ENCODE results near the gene SIRPD. TPM values are rescaled to one million over a fixed set of nuclear protein-coding genes. Genes with fewer than 3 reads are reported as not detected.
"Not testable (repeated sequence)": the region's sequence is repeated elsewhere in the genome, so short reads cannot be mapped to it uniquely, and the experiment has no call there.

Gene SIRPD
- total RNA-seq, 1 donor from 2014 or later, result not detected

DNA sequence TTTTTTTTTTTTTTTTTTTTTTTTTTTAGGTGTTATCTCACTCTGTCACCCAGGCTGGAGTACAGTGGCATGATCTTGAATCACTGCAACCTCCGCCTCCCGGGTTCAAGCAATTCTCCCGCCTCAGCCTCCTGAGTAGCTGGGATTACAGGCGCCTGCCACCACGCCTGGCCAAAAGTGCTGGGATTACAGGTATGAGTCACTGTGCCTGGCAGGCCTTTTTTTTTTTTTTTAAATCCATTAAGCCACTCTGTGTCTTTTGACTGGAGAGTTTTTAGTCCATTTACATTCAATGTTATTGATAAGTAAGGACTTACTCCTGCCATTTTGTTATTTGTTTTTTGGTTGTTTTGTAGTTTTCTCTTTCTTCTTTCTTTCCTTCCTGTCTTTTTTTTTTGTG lies 60.1 kb downstream of the SIRPD start:
- DNase-seq (ENCODE audit: low read depth in 2 of 2), result not testable (repeated sequence)

DNA sequence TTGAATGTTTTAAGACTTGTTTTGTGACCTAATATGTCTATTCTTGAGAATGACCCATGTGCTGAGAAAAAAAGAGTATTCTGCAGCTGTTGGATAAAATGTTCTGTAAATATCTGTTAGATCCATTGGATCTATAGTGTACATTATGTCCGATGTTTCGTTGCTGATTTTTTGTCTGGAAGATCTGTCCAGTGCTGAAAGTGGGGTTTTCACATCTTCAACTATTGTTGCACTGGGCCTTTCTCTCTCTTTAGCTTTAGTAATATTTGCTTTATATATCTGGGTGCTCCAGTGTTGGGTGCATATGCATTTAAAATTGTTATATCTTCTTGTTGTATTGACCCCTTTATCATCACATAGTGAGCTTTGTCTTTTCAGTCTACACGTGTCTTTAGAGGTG lies 60.6 kb downstream of the SIRPD start:
- DNase-seq (ENCODE audit: low read depth in 2 of 2), result no peak

- DNase-seq (ENCODE audit: low read depth in 2 of 2), result no peak
These were observed 63.1 kb downstream of the SIRPD start for GRCh38 chr20:1494436-1494835.

DNA sequence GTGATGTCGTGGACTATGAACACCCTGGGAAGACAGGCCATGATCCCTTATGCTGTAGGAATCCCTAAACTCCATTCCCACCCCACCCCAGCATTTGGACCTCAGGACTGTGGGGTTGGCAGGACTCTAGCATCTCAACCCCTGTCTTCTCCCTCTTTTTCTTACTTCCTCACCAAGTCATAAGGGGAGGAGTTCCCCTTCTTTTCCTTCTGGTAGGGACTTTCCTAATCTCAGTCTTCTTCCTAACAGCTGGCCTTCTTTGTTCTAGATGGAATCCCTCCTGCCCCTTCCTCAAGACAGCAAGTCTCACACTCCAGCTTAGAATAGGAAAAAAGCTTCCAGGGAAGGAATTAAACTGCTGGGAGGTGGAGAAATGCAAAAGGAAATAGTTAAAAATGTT lies 64.0 kb downstream of the SIRPD start:
- DNase-seq (ENCODE audit: low read depth in 2 of 2), result no peak

DNA sequence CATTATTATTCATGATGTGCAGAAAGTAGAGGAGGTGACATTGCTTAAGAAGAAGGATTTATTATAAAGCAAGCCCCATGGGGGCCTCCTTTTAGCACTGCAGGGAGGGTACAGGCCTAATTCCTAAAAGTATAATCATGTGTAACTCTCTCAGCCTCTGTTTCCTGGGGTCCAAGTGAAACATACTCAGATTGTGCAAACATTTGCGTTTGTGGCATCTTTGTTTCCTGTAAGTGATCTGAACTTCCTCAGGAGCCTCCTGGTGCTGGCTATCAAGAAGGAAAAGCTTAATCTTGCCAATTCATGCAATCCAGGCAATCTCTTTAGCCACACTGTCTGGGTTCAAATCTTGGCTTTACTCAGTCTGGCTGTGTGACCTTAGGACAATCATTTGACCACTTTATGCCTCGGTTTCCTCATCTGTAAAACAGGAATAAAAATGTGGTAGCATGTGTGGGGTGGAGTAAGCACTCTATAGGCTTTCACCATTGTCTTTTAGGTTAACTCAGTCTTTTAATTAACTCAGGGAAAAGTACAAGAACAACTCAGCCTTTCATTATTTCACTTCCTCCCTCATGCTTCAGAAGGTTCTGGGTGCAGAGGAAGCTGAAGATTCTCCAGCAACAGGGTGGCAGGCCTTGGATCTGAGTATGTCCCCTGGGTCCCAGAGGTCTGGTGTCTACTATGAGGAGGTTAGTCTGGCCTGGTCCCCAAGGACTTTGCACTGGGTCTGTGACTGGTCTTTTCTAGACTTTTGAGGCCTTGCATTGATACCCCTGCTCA lies 65.5 kb downstream of the SIRPD start:
- DNase-seq (ENCODE audit: low read depth in 2 of 2), result peak in 1 of 2 donors; percentile 52

- DNase-seq (ENCODE audit: low read depth in 2 of 2), result peak; percentile 51 to 87
These were observed 66.1 kb downstream of the SIRPD start, which contains the start of gene SIRPB2 for GRCh38 chr20:1491281-1491840. Gene SIRPB2 (minus strand): TSS chr20:1491420. CDS start chr20:1491359, 61 bp downstream.

DNA sequence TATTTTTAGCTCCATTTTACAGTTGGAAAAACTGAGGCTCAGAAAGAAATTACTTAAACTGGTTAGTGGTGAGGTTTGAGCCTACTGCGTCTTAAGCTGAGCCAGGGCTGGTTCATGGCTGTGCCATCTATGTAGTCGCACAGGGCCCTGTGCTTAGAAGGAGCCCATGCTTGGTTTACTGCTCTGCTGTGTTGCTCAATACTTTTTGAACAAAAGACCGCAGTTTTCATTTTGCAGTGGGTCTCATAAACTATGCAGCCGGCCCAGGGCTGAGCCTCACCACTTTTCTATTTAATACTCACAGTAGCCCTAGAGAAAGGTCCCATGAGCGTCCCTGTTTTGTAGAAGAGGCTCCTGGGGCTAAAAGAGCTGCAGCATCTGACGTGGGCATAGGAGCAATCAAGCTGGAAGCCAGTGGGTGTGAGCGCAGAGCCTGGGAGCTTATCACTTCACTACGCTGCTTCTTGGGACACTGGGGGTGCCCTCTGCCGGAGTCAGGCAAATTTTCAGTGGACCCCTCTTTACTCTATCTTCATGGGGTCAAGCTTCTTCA lies 66.8 kb downstream of the SIRPD start:
- no peak for DNase-seq (ENCODE audit: low read depth in 2 of 2)

GRCh38 chr20:1489764-1490436 lies 67.6 kb downstream of the SIRPD start:
- DNase-seq (ENCODE audit: low read depth in 2 of 2), result no peak

GRCh38 chr20:1489325-1489724 lies 68.2 kb downstream of the SIRPD start:
- DNase-seq (ENCODE audit: low read depth in 2 of 2), result no peak

DNA sequence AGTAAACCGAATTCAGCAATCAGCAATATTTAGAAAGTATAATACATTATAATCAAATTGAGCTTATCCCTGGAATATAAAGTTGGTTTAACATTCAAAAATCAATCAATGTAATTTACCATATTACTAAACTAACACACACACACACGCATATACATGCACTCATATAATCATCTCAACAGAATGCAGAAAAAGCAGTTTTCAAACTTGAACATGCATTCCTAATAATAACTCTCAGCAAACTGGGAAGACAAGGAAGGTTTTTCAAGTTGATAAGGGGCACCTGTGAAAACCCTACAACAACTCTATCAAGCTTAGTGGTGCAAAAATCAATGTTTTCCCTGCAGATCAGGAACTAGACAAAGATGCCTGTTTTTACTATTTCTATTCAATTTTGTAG lies 70.9 kb downstream of the SIRPD start:
- DNase-seq (ENCODE audit: low read depth in 2 of 2), result no peak

DNA sequence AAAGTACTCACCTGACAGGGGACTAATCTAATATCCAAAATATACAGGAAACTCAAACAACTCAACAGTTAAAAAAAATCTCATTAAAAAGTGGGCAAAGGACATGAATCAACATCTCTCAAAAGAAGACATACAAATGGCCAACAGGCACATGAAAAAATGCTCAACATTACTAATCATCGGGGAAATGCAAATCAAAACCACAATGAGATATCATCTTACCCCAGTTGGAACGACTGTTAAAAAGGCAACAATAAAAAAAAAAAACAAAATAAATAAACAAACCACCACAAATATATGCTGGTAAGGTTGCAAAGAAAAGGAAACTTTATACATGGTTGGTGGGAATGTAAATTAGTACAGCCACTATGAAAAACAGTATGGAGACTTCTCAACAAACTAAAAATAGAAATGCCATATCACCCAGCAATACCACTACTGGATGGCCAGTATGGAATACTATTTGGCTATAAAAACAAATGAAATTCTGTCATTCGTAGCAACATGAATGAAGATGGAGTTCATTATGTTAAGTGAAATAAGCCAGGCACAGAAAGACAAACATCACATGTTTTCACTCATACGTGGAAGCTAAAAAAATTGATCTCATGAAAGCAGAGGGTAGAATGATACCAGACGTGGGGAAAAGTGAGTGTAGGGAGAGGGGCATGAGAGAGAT lies 72.9 kb downstream of the SIRPD start:
- no peak for DNase-seq (ENCODE audit: low read depth in 2 of 2)

Other genes starting within 250 kb of the SIRPD start
- 2.0 and 4.4 TPM in 2 replicates for gene SDCBP2, start 228.6 kb downstream of the SIRPD start, total RNA-seq
- gene FKBP1A, start 164.7 kb downstream of the SIRPD start, total RNA-seq, result 263 and 278 TPM in 2 replicates
- 18.1 and 20.6 TPM in 2 replicates for gene NSFL1C, start 90.9 kb downstream of the SIRPD start, total RNA-seq
- gene SIRPB2, start 66.3 kb downstream of the SIRPD start, total RNA-seq, result 0.20 and 0.65 TPM in 2 replicates
- gene SIRPB1, start 62.3 kb upstream of the SIRPD start, total RNA-seq, result 0.22 and 0.40 TPM in 2 replicates
- gene SIRPG, start 100.1 kb upstream of the SIRPD start, total RNA-seq, result not detected in 2 replicates